Right ventricle myocardium inferior (tissue), 1 donor: Measurements from ENCODE around the gene KANSL1L. TPM values are rescaled to one million over a fixed set of nuclear protein-coding genes. Genes with fewer than 3 reads are reported as not detected.

Source experiments
- ATAC-seq: fragments of 200-7000 bp; cut with Tn5 transposase; one replicate; pipeline ENCODE4 v1.9.1; 2020; ENCODE audit warnings: mild to moderate bottlenecking, moderate library complexity
- DNase-seq: peaks from one replicate; pipeline ENCODE4 v3.0.0; 2021; ENCODE audit errors: missing footprints
- intact Hi-C: fragments of 100-400 bp; cut with DNase I; formaldehyde crosslinking; loops from one replicate; pipeline ENCODE4 v1.11.0; 2022
- total RNA-seq: library from RNA; stranded (reverse); fragmentation: NEBNext Ultra II Directional; extraction: Animal tissue kit (Norgen Biotek cat#: 25700); gene quantifications from one replicate; pipeline ENCODE4 v1.2.1, GENCODE V29; 2021
- donor health status: DM: no; HTN: yes; CAD: no; lungs with severe emphysema.

The KANSL1L gene
- total RNA-seq, 1 donor from 2014 or later = 14.7 TPM

GRCh38 chr2:210027608-210028007 lies 143.6 kb downstream of the KANSL1L start:
- intact Hi-C loops = no loop called here
- DNase-seq = no peak
- no peak for ATAC-seq

- ATAC-seq (no peak), DNase-seq (no peak)
- intact Hi-C loops = no loop called here
These were observed 148.4 kb downstream of the KANSL1L start for GRCh38 chr2:210022824-210023223.

- DNase-seq = no peak
- intact Hi-C loops = no loop called here
- no peak for ATAC-seq
These were observed 151.1 kb downstream of the KANSL1L start for GRCh38 chr2:210020138-210020537.

- DNase-seq (no peak), ATAC-seq (no peak)
- intact Hi-C loops = no loop called here
These were observed 161.3 kb downstream of the KANSL1L start for GRCh38 chr2:210009896-210010295.

GRCh38 chr2:210009126-210009525 lies 162.1 kb downstream of the KANSL1L start:
- no peak for ATAC-seq
- DNase-seq = no peak
- intact Hi-C loops = no loop called here

- intact Hi-C loops = no loop called here
- ATAC-seq = no peak
These were observed 163.3 kb downstream of the KANSL1L start for GRCh38 chr2:210007895-210008294.

GRCh38 chr2:210004881-210005280 lies 166.3 kb downstream of the KANSL1L start:
- ATAC-seq (no peak), DNase-seq (no peak)
- intact Hi-C loops = no loop called here

More at GRCh38 chr2:210007895-210008294, 163.3 kb downstream of the KANSL1L start:
- DNase-seq = no peak

- DNase-seq = no peak
- intact Hi-C loops = no loop called here
- ATAC-seq = no peak
These were observed 167.8 kb downstream of the KANSL1L start for GRCh38 chr2:210003359-210003758.

GRCh38 chr2:210002158-210003157 lies 168.8 kb downstream of the KANSL1L start, which contains the start of gene RPE:
Gene RPE (plus strand): TSS chr2:210002638. CDS start chr2:210002662, 24 bp downstream.
- intact Hi-C loops = loop anchor here (1.0 kb wide), 1 partner anchor 168 kb away; no protein-coding TSS in a partner anchor
- DNase-seq = peak; percentile 98
- peak; percentile 100 for ATAC-seq

- DNase-seq (no peak), ATAC-seq (no peak)
- intact Hi-C loops = no loop called here
These were observed 170.5 kb downstream of the KANSL1L start for GRCh38 chr2:210000464-210001324.

GRCh38 chr2:209998596-209998995 lies 172.6 kb downstream of the KANSL1L start:
- intact Hi-C loops = no loop called here
- DNase-seq (no peak), ATAC-seq (no peak)

- DNase-seq (no peak), ATAC-seq (no peak)
- intact Hi-C loops = no loop called here
These were observed 177.2 kb downstream of the KANSL1L start for GRCh38 chr2:209993968-209994367.

- ATAC-seq (no peak), DNase-seq (no peak)
- intact Hi-C loops = no loop called here
These were observed 180.4 kb downstream of the KANSL1L start for GRCh38 chr2:209990838-209991237.

GRCh38 chr2:209988010-209988409 lies 183.2 kb downstream of the KANSL1L start:
- no peak for DNase-seq
- intact Hi-C loops = loop anchor here (10.0 kb wide), 1 partner anchor 87 kb away; no protein-coding TSS in a partner anchor
- no peak for ATAC-seq

- no peak for ATAC-seq
- no peak for DNase-seq
- intact Hi-C loops = loop anchor here (10.0 kb wide), 1 partner anchor 88 kb away; no protein-coding TSS in a partner anchor
These were observed 184.8 kb downstream of the KANSL1L start for GRCh38 chr2:209986415-209986814.

- no peak for DNase-seq
- intact Hi-C loops = loop anchor here (10.0 kb wide), 1 partner anchor 89 kb away; no protein-coding TSS in a partner anchor
- ATAC-seq = no peak
These were observed 185.3 kb downstream of the KANSL1L start for GRCh38 chr2:209985874-209986273.

GRCh38 chr2:209984291-209984690 lies 186.9 kb downstream of the KANSL1L start:
- DNase-seq (no peak), ATAC-seq (no peak)
- intact Hi-C loops = loop anchor here (10.0 kb wide), 1 partner anchor 91 kb away; no protein-coding TSS in a partner anchor

- DNase-seq (no peak), ATAC-seq (no peak)
- intact Hi-C loops = loop anchor here (1.0 kb wide), 1 partner anchor 223 kb away; no protein-coding TSS in a partner anchor
These were observed 193.6 kb downstream of the KANSL1L start for GRCh38 chr2:209977386-209978239.
